GM18507 (cell line): Measurements from ENCODE around the gene ZNF146.
"Not testable (repeated sequence)": the region's sequence is repeated elsewhere in the genome, so short reads cannot be mapped to it uniquely, and the experiment has no call there.

Experiments
- DNase-seq: peaks from one replicate; pipeline ENCODE4 v3.0.0; 2011; ENCODE audit warnings: low read depth; ENCODE audit not compliant: insufficient read length; ENCODE audit errors: extremely low spot score
- FAIRE-seq: peaks from 2 replicates; lab custom pipeline; 2011; peaks lifted over from hg19 to GRCh38; lab: Jason Lieb, UNC

ZNF146 gene

DNA sequence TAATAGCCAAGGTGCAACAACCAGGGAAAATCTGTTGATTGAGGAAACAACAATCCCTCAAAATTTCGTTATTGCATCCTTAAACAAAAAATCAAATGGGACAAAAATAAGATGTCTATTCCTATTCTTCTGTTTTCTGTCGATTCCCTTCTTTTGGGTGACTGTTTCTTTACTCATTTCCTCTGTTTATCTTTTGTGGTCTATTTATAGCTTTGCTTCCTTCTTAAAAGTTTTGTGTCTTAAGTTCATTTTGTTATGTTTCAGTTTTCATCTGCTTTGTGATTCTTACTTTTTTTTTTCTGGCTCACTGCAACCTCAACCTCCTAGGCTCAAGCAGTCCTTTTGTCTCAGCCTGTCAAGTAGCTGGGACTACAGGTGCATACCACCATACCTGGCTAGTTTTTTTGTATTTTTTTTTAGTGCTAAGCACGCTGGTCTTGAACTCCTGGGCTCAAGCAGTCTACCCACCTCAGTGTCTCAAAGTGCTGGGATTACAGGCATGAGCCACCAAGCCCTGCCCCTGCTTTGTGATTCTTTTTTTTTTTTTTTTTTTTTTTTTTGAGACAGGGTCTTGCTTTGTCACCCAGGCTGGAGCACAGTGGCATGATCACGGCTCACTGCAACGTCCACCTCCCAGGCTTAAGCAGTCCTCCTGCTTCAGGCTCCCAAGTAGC lies 10.4 kb downstream of the ZNF146 start:
- FAIRE-seq (no peak), DNase-seq (no peak)

DNA sequence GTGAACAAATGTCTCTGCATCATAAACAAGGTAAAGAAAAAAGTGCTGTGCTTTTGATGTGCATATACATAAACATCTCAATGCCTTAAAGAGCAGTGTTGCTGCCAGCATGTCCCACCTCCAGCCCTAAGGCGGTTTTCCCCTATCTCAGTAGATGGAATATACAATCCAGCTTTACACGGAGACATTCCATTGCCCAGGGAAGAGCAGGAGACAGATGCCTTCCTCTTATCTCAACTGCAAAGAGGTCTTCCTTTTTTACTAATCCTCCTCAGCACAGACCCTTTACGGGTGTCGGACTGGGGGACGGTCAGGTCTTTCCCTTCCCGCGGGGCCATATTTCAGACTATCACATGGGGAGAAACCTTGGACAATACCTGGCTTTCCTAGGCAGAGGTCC lies 18.7 kb downstream of the ZNF146 start:
- not testable (repeated sequence) for FAIRE-seq, DNase-seq

DNA sequence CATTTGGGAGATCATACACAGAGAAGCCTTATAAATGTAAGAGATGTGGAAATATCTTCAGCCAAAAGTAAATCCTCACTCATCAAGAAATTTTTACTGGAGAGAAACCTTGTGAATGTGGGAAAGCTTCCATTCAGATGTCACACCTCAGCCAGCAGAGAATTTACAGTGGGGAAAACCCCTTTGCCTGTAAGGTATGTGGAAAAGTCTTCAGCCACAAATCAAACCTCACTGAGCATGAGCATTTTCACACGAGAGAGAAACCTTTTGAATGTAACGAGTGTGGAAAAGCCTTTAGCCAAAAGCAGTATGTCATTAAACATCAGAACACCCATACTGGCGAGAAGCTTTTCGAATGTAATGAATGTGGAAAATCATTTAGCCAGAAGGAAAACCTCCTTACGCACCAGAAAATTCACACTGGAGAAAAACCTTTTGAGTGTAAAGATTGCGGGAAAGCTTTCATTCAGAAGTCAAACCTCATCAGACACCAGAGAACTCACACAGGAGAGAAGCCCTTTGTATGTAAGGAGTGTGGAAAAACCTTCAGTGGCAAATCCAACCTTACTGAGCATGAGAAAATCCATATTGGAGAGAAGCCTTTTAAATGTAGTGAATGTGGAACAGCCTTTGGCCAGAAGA lies 21.5 kb downstream of the ZNF146 start:
- FAIRE-seq, result no peak
- DNase-seq, result no peak

- no peak for DNase-seq
- no peak for FAIRE-seq
These were observed 22.0 kb downstream of the ZNF146 start for GRCh38 chr19:36236946-36237310.

- no peak for DNase-seq
- FAIRE-seq, result no peak
These were observed 29.2 kb downstream of the ZNF146 start for GRCh38 chr19:36244066-36244465.

DNA sequence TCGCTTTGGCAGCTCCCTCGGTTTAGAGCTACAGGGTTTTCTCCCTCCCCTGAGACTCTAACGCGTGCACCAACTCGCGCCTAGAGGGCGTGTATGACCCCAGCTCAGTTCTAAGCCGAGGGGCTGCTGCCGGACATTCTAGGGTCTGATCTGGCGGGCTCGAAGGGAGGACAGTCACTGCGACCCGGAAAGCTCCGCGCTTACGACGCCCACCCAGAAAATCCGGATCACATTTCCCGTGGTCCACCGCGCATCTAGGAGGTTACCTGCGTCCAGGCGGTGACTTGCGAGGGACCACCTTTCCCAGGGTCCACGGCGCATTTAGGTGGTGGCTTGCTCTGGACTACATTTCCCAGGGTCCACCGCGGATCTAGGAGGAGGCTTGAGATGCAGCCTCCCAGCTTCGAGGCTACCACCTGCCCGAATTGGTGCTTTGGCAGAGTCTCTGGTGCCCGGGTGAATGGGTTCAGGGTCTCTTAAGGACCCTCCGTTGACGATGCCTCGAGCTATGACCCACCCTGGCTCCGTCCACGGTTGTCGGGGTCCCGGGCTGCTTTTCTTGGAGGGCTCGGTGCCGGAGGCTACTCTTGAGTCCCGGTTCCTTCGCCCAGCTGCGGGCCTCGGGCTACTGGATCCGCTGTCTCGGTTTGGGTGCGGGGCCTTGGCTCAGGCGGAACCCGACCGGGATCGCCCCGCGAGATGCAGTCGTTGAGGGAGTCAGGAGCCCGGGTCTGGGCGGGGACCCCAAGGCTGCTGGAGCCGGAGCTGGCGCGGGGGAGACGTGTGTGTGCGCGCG lies 30.5 kb downstream of the ZNF146 start:
- FAIRE-seq (no peak), DNase-seq (no peak)

GRCh38 chr19:36246006-36246481 lies 31.1 kb downstream of the ZNF146 start:
- FAIRE-seq, result no peak
- DNase-seq, result no peak

GRCh38 chr19:36252047-36252446 lies 37.1 kb downstream of the ZNF146 start:
- DNase-seq (no peak), FAIRE-seq (no peak)

DNA sequence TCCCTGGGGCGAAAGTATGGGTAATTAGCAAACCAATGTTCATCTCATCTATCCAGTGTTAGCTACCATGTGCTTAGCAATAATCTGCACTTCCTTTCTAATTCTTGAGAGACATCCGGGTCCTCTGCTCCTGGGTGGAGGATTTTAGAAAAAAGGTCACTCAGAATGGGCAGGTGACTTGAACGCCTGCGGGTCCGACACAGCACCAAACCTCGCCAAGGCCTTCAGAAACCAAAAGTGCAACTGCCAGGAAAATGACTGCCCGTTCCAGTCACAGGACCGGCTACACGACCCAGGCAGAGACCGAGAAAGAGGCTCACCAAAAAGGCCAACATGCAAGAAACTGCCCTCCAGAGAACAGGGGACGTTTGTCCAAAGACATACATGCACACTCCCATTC lies 39.9 kb downstream of the ZNF146 start:
- no peak for DNase-seq
- no peak for FAIRE-seq

DNA sequence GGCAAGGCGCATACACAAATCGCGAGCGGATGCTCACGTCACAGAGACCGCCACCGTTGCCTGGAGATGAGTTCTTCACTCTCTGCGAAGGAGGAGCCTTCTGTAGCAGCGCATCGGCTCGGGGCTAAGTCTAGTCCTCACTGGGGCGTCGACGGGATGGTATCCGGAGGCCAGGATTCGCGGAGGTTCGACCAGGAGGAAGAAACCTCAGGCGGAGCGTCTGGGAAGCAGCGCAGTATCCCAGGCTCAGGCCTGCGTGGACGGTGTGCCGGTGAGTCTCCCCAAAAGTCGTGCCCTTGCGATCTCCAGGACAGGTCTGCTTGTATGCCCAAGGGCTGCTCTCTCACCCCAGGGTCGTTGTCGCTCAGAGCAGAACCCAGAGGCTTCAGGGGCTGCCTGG lies 40.4 kb downstream of the ZNF146 start:
- DNase-seq, result no peak
- no peak for FAIRE-seq

GRCh38 chr19:36256064-36256463 lies 41.2 kb downstream of the ZNF146 start:
- FAIRE-seq (no peak), DNase-seq (no peak)

DNA sequence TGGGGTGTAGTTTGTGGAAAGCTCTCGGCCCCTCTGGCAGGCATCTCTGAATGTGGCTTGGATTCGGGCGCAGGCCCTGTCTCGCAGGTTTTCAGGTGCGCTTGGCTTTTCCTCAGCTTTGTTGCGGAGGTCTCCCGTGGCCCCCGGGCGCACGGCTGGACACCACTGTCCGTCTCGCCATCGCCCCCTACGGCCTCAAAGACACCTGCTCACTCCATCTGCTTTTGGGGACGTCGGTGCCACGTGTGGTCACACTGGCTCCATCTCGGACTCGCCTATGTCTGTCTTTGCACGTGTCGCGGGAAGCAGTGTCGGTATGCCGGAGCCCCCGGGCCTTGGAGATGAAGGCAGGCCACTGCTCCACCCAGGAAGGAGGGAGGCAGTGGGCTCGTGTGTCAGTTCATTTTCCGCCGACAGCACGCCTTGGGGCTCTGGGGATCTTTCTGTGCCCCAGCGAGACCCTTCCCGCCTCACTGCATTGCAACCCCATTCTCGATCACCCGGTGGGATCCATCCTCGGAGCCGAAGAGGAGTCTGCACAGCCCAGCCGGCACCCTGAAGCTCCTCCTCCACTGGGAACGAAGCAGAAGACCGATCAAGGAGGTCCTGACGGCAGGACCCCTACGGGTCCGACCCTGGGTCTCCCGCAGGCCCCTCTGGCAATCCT lies 42.1 kb downstream of the ZNF146 start:
- no peak for DNase-seq
- no peak for FAIRE-seq

- DNase-seq, result no peak
- no peak for FAIRE-seq
These were observed 42.6 kb downstream of the ZNF146 start for GRCh38 chr19:36257520-36257876.

GRCh38 chr19:36258028-36258875 lies 43.3 kb downstream of the ZNF146 start:
- no peak for FAIRE-seq
- no peak for DNase-seq

GRCh38 chr19:36259211-36259610 lies 44.3 kb downstream of the ZNF146 start:
- DNase-seq, result no peak
- no peak for FAIRE-seq

- FAIRE-seq (no peak), DNase-seq (no peak)
These were observed 50.2 kb downstream of the ZNF146 start for GRCh38 chr19:36265064-36265463.

DNA sequence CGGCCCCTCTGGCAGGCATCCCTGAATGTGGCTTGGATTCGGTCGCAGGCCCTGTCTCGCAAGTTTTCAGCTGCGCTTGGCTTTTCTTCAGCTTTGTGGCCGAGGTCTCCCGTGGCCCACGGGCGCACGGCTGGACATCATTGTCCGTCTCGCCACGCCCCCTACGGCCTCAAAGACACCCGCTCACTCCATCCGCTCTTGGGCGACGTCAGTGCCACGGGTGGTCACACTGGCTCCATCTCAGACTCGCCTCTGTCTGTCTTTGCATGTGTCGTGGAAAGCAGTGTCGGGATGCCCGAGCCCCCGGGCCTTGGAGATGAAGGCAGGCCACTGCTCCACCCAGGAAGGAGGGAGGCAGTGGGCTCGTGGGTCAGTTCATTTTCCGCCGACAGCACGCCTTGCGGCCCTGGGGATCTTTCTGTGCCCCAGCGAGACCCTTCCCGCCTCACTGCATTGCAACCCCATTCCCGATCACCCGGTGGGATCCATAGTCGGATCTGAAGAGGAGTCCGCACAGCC lies 51.0 kb downstream of the ZNF146 start:
- DNase-seq (no peak), FAIRE-seq (no peak)

GRCh38 chr19:36266375-36266961 lies 51.6 kb downstream of the ZNF146 start:
- DNase-seq, result no peak
- no peak for FAIRE-seq
